ENCODE results near the gene FZD4.

DNA sequence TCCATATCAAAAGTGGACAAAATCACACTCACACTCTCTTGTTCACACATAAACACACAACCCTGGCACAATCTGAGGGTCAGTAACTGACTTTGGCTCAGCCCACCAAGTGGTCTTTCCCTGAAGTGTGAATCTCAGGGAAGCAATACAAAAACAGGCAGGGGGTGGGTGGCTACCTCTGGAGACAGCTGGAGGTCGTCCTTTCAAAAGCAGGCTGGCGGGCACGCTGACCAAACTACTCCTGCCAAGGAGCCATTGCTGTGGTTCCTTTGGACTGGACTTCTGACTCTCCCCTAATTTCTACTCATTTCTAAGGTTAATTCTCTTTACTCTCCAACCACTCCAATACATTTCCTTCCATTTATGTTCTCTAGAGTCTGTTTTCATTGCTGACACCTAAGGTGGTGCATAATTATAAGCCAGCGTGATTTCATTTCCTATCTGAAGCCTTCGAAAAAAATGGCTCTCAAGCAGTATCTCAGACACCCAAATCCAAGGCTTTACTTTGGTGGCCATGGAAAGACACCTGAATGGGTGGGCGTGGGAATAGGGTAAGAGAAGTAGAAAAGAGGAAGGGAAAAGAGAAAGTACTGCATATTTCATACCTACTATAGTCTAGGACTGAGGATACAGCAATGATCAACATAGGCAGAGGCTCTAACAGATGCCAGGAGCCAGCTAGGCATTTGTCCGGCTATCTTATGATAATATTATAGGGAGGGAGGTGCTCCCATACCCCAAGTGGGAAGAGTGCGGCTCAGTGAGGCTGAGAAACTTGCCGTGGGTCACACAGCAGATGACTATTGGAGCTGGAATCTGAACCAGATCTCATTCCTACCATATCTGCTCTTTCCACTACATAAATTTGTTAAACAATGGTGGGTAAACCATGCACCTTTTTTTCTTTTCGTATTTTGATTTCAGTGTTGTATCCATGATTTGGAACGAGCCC is 22.0 kb downstream of the FZD4 start:
- TF ChIP-seq GATA1 (IDR thresholded peaks at IDR 0.05; ENCODE audit: low read depth, low read length) (no peak), POLR2A (IDR thresholded peaks at IDR 0.05; ENCODE audit: low read length) (no peak)
